ENCODE results near the gene CCR9. TPM values are rescaled to one million over a fixed set of nuclear protein-coding genes. Genes with fewer than 3 reads are reported as not detected.

CCR9 gene
- polyA plus RNA-seq, 1 donor from 2014 or later: not detected

DNA sequence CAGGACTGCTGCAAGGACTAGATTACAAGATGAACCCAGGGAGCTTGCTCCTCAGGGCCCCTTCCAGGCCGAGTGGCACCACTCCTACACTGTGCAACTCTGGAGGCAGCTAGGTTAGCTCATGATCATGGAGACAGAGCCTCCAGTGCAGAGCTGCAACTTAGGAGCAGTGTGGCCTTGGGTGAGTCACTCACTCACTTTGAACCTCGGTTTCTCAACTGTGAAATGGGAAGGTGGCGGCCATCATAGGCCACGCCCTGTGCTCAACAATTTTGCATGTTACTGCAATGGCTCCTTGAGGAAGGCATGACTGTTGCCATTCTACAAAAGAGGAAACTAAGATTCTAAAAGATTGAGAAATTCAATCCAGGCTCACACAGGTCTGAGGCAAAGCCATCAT is 45.8 kb downstream of the CCR9 start:
- Histone ChIP-seq H3K27me3 (ENCODE audit: insufficient read depth, low read depth, low read length) (no peaks in the 10 kb centered on the region), H3K36me3 (ENCODE audit: insufficient read depth, low read length) (no peaks in the 10 kb centered on the region), H2AFZ (ENCODE audit: low read depth, low read length) (no peak overlapping the region), H3K4me2 (ENCODE audit: low read length) (no peak overlapping the region), H3K9me2 (ENCODE audit: insufficient read depth, low read length) (no peaks in the 10 kb centered on the region), H3K4me3 (ENCODE audit: low read length) (no peak overlapping the region), H3F3A (ENCODE audit: insufficient read depth, low read length, poor library complexity, severe bottlenecking) (no peaks in the 10 kb centered on the region), H3K9ac (ENCODE audit: low read length) (no peak overlapping the region), H3K27ac (ENCODE audit: low read length) (no peak overlapping the region), H3K9me3 (ENCODE audit: low read length) (no peaks in the 10 kb centered on the region), H3K79me2 (replicated peaks; ENCODE audit: insufficient read depth, low read length) (no peaks in the 10 kb centered on the region), H4K20me1 (ENCODE audit: insufficient read depth) (no peaks in the 10 kb centered on the region)
- TF ChIP-seq SMC3 (conservative IDR thresholded peaks at IDR 0.05; ENCODE audit: poor library complexity) (no peak), CTCF (IDR thresholded peaks at IDR 0.05; ENCODE audit: poor library complexity, severe bottlenecking) (no peak), RAD21 (conservative IDR thresholded peaks at IDR 0.05) (no peak)

DNA sequence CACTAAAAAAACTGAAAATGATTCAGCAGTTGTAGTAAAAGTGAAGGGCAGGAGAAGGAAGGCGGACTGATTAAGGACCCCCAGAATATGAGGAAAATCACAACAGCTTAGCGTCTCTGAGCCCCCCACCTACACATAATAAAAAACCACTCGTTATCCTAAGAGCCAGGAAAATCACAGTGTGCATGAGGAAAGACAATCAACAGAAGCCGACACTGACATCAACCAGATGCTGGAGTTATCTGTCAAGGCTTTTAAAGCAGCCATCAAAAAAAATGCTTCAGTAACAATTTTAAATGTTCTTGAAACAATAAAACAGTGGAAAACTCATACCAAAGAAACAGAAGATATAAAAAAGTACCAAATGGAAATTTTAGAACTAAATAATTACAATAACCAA is 47.2 kb downstream of the CCR9 start:
- Histone ChIP-seq H3K9me2 (ENCODE audit: insufficient read depth, low read length) (no peaks in the 10 kb centered on the region), H4K20me1 (ENCODE audit: insufficient read depth) (no peaks in the 10 kb centered on the region), H3K27me3 (ENCODE audit: insufficient read depth, low read depth, low read length) (no peaks in the 10 kb centered on the region), H3K36me3 (ENCODE audit: insufficient read depth, low read length) (no peaks in the 10 kb centered on the region), H3K9me3 (ENCODE audit: low read length) (no peaks in the 10 kb centered on the region), H2AFZ (ENCODE audit: low read depth, low read length) (no peak overlapping the region), H3K79me2 (replicated peaks; ENCODE audit: insufficient read depth, low read length) (no peaks in the 10 kb centered on the region), H3K4me2 (ENCODE audit: low read length) (no peak overlapping the region), H3K9ac (ENCODE audit: low read length) (no peak overlapping the region), H3K27ac (ENCODE audit: low read length) (peak overlapping the region; percentile 13), H3F3A (ENCODE audit: insufficient read depth, low read length, poor library complexity, severe bottlenecking) (no peaks in the 10 kb centered on the region), H3K4me3 (ENCODE audit: low read length) (peak overlapping the region; percentile 35)
- no peak for TF ChIP-seq CTCF (IDR thresholded peaks at IDR 0.05; ENCODE audit: poor library complexity, severe bottlenecking)
- TF ChIP-seq POLR2AphosphoS5 (IDR thresholded peaks at IDR 0.05): no peak
- TF ChIP-seq EP300 (conservative IDR thresholded peaks at IDR 0.05; ENCODE audit: poor library complexity, severe bottlenecking): no peak
- TF ChIP-seq MXI1 (conservative IDR thresholded peaks at IDR 0.05; ENCODE audit: poor library complexity, severe bottlenecking): no peak
- no peak for TF ChIP-seq RAD21 (conservative IDR thresholded peaks at IDR 0.05)
- TF ChIP-seq REST (IDR thresholded peaks at IDR 0.05; ENCODE audit: borderline replicate concordance): peak; percentile 71
